HCT116 (cell line): ENCODE measurements around the gene RPLP1.

Experiments used
- CTCF ChIP-seq, 3 experiments: fragments of 200-600 bp in 1 of 3; sonication (generic) in 1 of 3; IDR thresholded peaks in 2 of 3; conservative IDR thresholded peaks in 1 of 3; 2 replicates each; pipeline ENCODE4 v1.5.1; 2012 to 2017; ENCODE audit warnings: low read depth in 2 of 3, low read length in 2 of 3, antibody characterized with exemption in 1 of 3, borderline replicate concordance in 1 of 3, control low read depth in 1 of 3, mild to moderate bottlenecking in 1 of 3, mixed read lengths in 1 of 3, mixed run types in 1 of 3, moderate library complexity in 1 of 3; ENCODE audit not compliant: insufficient read depth in 1 of 3
- RAD21 ChIP-seq: IDR thresholded peaks from 2 replicates; pipeline ENCODE4 v1.6.1; 2012; ENCODE audit warnings: low read depth, mild to moderate bottlenecking
- ZBTB33 ChIP-seq: IDR thresholded peaks from 2 replicates; pipeline ENCODE4 v1.6.1; 2011; ENCODE audit warnings: mild to moderate bottlenecking, low read length, moderate library complexity; ENCODE audit not compliant: insufficient replicate concordance; ENCODE audit errors: extremely low read depth
- ZNF274 ChIP-seq: fragments of 200-500 bp; sonication (Bioruptor generic); IDR thresholded peaks from 2 replicates; pipeline ENCODE4 v1.6.1; 2014; ENCODE audit warnings: mild to moderate bottlenecking, low read depth, low read length, inconsistent platforms

- no peak for TF ChIP-seq CTCF (IDR thresholded peaks at IDR 0.05 in 2 of 3, conservative IDR thresholded peaks at IDR 0.05 in 1 of 3; ENCODE audit: borderline replicate concordance in 1 of 3, insufficient read depth in 1 of 3, low read depth in 2 of 3, low read length in 2 of 3)
- no peak for TF ChIP-seq ZBTB33
- no peak for TF ChIP-seq ZNF274
- no peak for TF ChIP-seq RAD21
Measured at GRCh38 chr15:69484837-69485236, 32.2 kb downstream of the RPLP1 start.
